ENCODE data around the gene TBC1D26. TPM values are rescaled to one million over a fixed set of nuclear protein-coding genes. Genes with fewer than 3 reads are reported as not detected.
A peak's percentile ranks its signal among the peaks of the same experiment; 100 is the strongest.
"Not testable (repeated sequence)": the region's sequence is repeated elsewhere in the genome, so short reads cannot be mapped to it uniquely, and the experiment has no call there.

TBC1D26 gene
- total and polyA plus RNA-seq, 2 donors (not counting 1 experiment from before 2014, with no cell fraction given) = 0.02 to 0.17 TPM

- not testable (repeated sequence) for H3K79me2 ChIP-seq (ENCODE audit: control insufficient read depth, insufficient read depth, low read length); H3K36me3 ChIP-seq (ENCODE audit: control insufficient read depth, insufficient read depth, low read length); H3K4me2 ChIP-seq (ENCODE audit: extremely low read depth, insufficient read depth, low read length); H4K20me1 ChIP-seq (ENCODE audit: control insufficient read depth, extremely low read depth, insufficient read depth, low read length); H3K27ac ChIP-seq (ENCODE audit: insufficient read depth, low read length); H3K4me1 ChIP-seq (ENCODE audit: control insufficient read depth, extremely low read depth, insufficient read depth, low read length); DNase-seq (ENCODE audit: low read depth in 2 of 2); H3K27me3 ChIP-seq (ENCODE audit: control insufficient read depth, insufficient read depth, low read length); H3K9me3 ChIP-seq (ENCODE audit: control insufficient read depth, insufficient read depth, low read depth, low read length)
- Histone ChIP-seq H3K4me3 (replicated peaks in 1 of 4; ENCODE audit: control extremely low read depth in 1 of 4, insufficient read depth in 1 of 4, low read depth in 3 of 4, low read length in 4 of 4) (peak overlapping the region; percentile 45 to 65 (median 58)), H3K9ac (ENCODE audit: insufficient read depth, low read length) (peak overlapping the region; percentile 62), H2AFZ (ENCODE audit: low read length) (peak overlapping the region; percentile 57)
These were observed 32.1 kb upstream of the TBC1D26 start for GRCh38 chr17:15699937-15700336.

GRCh38 chr17:15704239-15704638 lies 27.8 kb upstream of the TBC1D26 start:
- H3K36me3 ChIP-seq (ENCODE audit: control insufficient read depth, insufficient read depth, low read length); H3K27me3 ChIP-seq (ENCODE audit: control insufficient read depth, insufficient read depth, low read length); H2AFZ ChIP-seq (ENCODE audit: low read length); H4K20me1 ChIP-seq (ENCODE audit: control insufficient read depth, extremely low read depth, insufficient read depth, low read length); H3K9me3 ChIP-seq (ENCODE audit: control insufficient read depth, insufficient read depth, low read depth, low read length); DNase-seq (ENCODE audit: low read depth in 2 of 2); H3K9ac ChIP-seq (ENCODE audit: insufficient read depth, low read length); H3K4me1 ChIP-seq (ENCODE audit: control insufficient read depth, extremely low read depth, insufficient read depth, low read length); H3K27ac ChIP-seq (ENCODE audit: insufficient read depth, low read length); H3K4me2 ChIP-seq (ENCODE audit: extremely low read depth, insufficient read depth, low read length); H3K79me2 ChIP-seq (ENCODE audit: control insufficient read depth, insufficient read depth, low read length); H3K4me3 ChIP-seq (replicated peaks in 1 of 4; ENCODE audit: control extremely low read depth in 1 of 4, insufficient read depth in 1 of 4, low read depth in 3 of 4, low read length in 4 of 4): not testable (repeated sequence)

GRCh38 chr17:15704813-15705212 lies 27.3 kb upstream of the TBC1D26 start:
- DNase-seq (ENCODE audit: low read depth in 2 of 2); H3K9me3 ChIP-seq (ENCODE audit: control insufficient read depth, insufficient read depth, low read depth, low read length); H3K4me3 ChIP-seq (replicated peaks in 1 of 4; ENCODE audit: control extremely low read depth in 1 of 4, insufficient read depth in 1 of 4, low read depth in 3 of 4, low read length in 4 of 4); H3K4me2 ChIP-seq (ENCODE audit: extremely low read depth, insufficient read depth, low read length); H3K36me3 ChIP-seq (ENCODE audit: control insufficient read depth, insufficient read depth, low read length); H3K27me3 ChIP-seq (ENCODE audit: control insufficient read depth, insufficient read depth, low read length); H3K27ac ChIP-seq (ENCODE audit: insufficient read depth, low read length); H3K4me1 ChIP-seq (ENCODE audit: control insufficient read depth, extremely low read depth, insufficient read depth, low read length); H3K79me2 ChIP-seq (ENCODE audit: control insufficient read depth, insufficient read depth, low read length); H3K9ac ChIP-seq (ENCODE audit: insufficient read depth, low read length); H2AFZ ChIP-seq (ENCODE audit: low read length); H4K20me1 ChIP-seq (ENCODE audit: control insufficient read depth, extremely low read depth, insufficient read depth, low read length): not testable (repeated sequence)

- H3K36me3 ChIP-seq (ENCODE audit: control insufficient read depth, insufficient read depth, low read length) = not testable (repeated sequence)
These were observed 23.2 kb upstream of the TBC1D26 start for GRCh38 chr17:15708879-15709278.

GRCh38 chr17:15716601-15717563 lies 15.2 kb upstream of the TBC1D26 start:
- H3K4me2 ChIP-seq (ENCODE audit: extremely low read depth, insufficient read depth, low read length); H4K20me1 ChIP-seq (ENCODE audit: control insufficient read depth, extremely low read depth, insufficient read depth, low read length); H3K27me3 ChIP-seq (ENCODE audit: control insufficient read depth, insufficient read depth, low read length); H3K36me3 ChIP-seq (ENCODE audit: control insufficient read depth, insufficient read depth, low read length); H2AFZ ChIP-seq (ENCODE audit: low read length); H3K27ac ChIP-seq (ENCODE audit: insufficient read depth, low read length); H3K9me3 ChIP-seq (ENCODE audit: control insufficient read depth, insufficient read depth, low read depth, low read length); H3K4me3 ChIP-seq (replicated peaks in 1 of 4; ENCODE audit: control extremely low read depth in 1 of 4, insufficient read depth in 1 of 4, low read depth in 3 of 4, low read length in 4 of 4); H3K79me2 ChIP-seq (ENCODE audit: control insufficient read depth, insufficient read depth, low read length); H3K4me1 ChIP-seq (ENCODE audit: control insufficient read depth, extremely low read depth, insufficient read depth, low read length); H3K9ac ChIP-seq (ENCODE audit: insufficient read depth, low read length): not testable (repeated sequence)
- peak in 1 of 2 donors; percentile 6 for DNase-seq (ENCODE audit: low read depth in 2 of 2)

More at GRCh38 chr17:15708879-15709278, 23.2 kb upstream of the TBC1D26 start:
- DNase-seq (ENCODE audit: low read depth in 2 of 2); H3K27me3 ChIP-seq (ENCODE audit: control insufficient read depth, insufficient read depth, low read length); H3K79me2 ChIP-seq (ENCODE audit: control insufficient read depth, insufficient read depth, low read length); H2AFZ ChIP-seq (ENCODE audit: low read length); H3K9me3 ChIP-seq (ENCODE audit: control insufficient read depth, insufficient read depth, low read depth, low read length); H3K4me3 ChIP-seq (replicated peaks in 1 of 4; ENCODE audit: control extremely low read depth in 1 of 4, insufficient read depth in 1 of 4, low read depth in 3 of 4, low read length in 4 of 4); H4K20me1 ChIP-seq (ENCODE audit: control insufficient read depth, extremely low read depth, insufficient read depth, low read length); H3K9ac ChIP-seq (ENCODE audit: insufficient read depth, low read length); H3K27ac ChIP-seq (ENCODE audit: insufficient read depth, low read length); H3K4me1 ChIP-seq (ENCODE audit: control insufficient read depth, extremely low read depth, insufficient read depth, low read length); H3K4me2 ChIP-seq (ENCODE audit: extremely low read depth, insufficient read depth, low read length): not testable (repeated sequence)

GRCh38 chr17:15730535-15730934 lies 1.5 kb upstream of the TBC1D26 start:
- not testable (repeated sequence) for H3K9ac ChIP-seq (ENCODE audit: insufficient read depth, low read length); H4K20me1 ChIP-seq (ENCODE audit: control insufficient read depth, extremely low read depth, insufficient read depth, low read length); H3K27ac ChIP-seq (ENCODE audit: insufficient read depth, low read length); H3K79me2 ChIP-seq (ENCODE audit: control insufficient read depth, insufficient read depth, low read length); H3K4me1 ChIP-seq (ENCODE audit: control insufficient read depth, extremely low read depth, insufficient read depth, low read length); H3K4me2 ChIP-seq (ENCODE audit: extremely low read depth, insufficient read depth, low read length); H3K27me3 ChIP-seq (ENCODE audit: control insufficient read depth, insufficient read depth, low read length); H3K36me3 ChIP-seq (ENCODE audit: control insufficient read depth, insufficient read depth, low read length); H3K9me3 ChIP-seq (ENCODE audit: control insufficient read depth, insufficient read depth, low read depth, low read length); DNase-seq (ENCODE audit: low read depth in 2 of 2); H2AFZ ChIP-seq (ENCODE audit: low read length); H3K4me3 ChIP-seq (replicated peaks in 1 of 4; ENCODE audit: control extremely low read depth in 1 of 4, insufficient read depth in 1 of 4, low read depth in 3 of 4, low read length in 4 of 4)

All from fibroblast of lung (primary cell).